ENCODE measurements around the gene MTFR1L. TPM values are rescaled to one million over a fixed set of nuclear protein-coding genes. Genes with fewer than 3 reads are reported as not detected.

Gene MTFR1L
- total and polyA plus RNA-seq, 9 of the 15 experiments (the other 6 are each of a cell fraction or from before 2014, with no cell fraction given) = 41.4 to 98.5 (median 53.7) TPM

DNA sequence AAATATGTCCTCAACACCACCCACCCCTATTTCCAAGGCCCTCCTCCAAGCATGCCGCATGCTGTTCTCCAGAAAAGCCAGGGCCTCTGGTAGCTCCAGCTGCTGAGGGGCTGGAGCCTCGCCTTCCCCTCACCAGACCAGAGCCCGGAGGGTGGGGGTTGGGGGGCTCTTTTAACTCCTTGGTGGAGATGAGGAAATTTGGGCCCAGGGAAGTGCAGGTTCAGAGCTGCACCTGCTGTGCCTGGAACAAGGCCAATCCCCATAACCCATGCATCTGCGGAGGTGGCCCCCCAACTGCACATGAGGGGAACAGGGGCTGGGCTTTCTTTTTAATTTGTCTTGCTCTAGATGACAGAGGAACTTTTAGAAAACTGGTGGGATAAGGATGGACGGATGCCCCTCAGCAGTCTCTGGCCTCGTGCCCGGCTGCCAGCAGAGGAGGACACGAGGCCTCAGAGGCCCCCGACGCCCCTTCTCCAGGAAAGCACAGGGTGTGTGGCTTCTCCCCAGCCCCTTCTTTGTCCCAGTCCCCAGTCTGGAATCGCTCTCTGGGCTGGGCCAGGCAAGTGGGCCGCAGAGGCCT, 20.3 kb upstream of the MTFR1L start:
- Histone ChIP-seq H2AFZ (ENCODE audit: low read depth, low read length) (peak overlapping the region; percentile 94), H3K27ac (ENCODE audit: extremely low read depth, low read depth, low read length) (0 out of 3 replicates have a peak overlapping the region, but pooled peaks have one; percentile 31), H3K79me2 (ENCODE audit: control insufficient read depth, insufficient read depth, low read length) (no peaks in the 10 kb centered on the region), H3K4me2 (ENCODE audit: insufficient read depth, low read length) (peak overlapping the region; percentile 78), H3K9me3 (replicated peaks; ENCODE audit: control insufficient read depth, insufficient read depth, low read depth, low read length) (no peaks in the 10 kb centered on the region), H4K20me1 (replicated peaks; ENCODE audit: control insufficient read depth, insufficient read depth, low read length) (no peaks in the 10 kb centered on the region), H3K4me1 (replicated peaks in 1 of 2; ENCODE audit: control insufficient read depth in 2 of 2, insufficient read depth in 2 of 2, low read length in 2 of 2) (peaks cover 15 to 20% of the 10 kb centered on the region in 2 experiments; a peak in 4 of 5 replicates), H3K9ac (ENCODE audit: insufficient read depth in 1 of 2, low read depth in 2 of 2, low read length in 2 of 2) (peak overlapping the region; percentile 47 to 90; a peak in 3 of 4 replicates), H3K4me3 (peak overlapping the region; percentile 39), H3K9me1 (ENCODE audit: control insufficient read depth, insufficient read depth, low read length) (no peaks in the 10 kb centered on the region), H3K36me3 (ENCODE audit: control insufficient read depth, insufficient read depth, low read length) (no peaks in the 10 kb centered on the region), H3K27me3 (ENCODE audit: control insufficient read depth in 2 of 2, insufficient read depth in 2 of 2, low read length in 2 of 2) (peaks cover 12 to 24% of the 10 kb centered on the region in 2 experiments)
- in situ Hi-C loops (cut with MboI) (loop anchor here (5.0 kb wide), 1 partner anchor 187 kb away; no protein-coding TSS in a partner anchor), intact Hi-C loops (cut with micrococcal nuclease) (loop anchor here (5.0 to 10.0 kb wide), 3 partner anchors 55 to 257 kb away; partner anchors contain the start of gene LDLRAP1)
- DNase-seq (ENCODE audit: extremely low read depth in 1 of 4, low spot score in 3 of 4) = no peak
- CTCF ChIA-PET (ENCODE audit: low intra/inter-chr PET ratio) = interaction anchor here (0.5 to 0.9 kb wide), 2 partner anchors 24 to 102 kb away, joined by 3 read pairs; no protein-coding TSS in a partner anchor
- no peak for FAIRE-seq
- no peak for ATAC-seq
- no TSS peak for BruUV-seq (replicated peaks)
- WGBS (ENCODE audit: insufficient coverage, low coverage, missing lambda C conversion rate) = 53% methylated on average over 12 of the region's 12 CpGs
- POLR2A ChIA-PET = interaction anchor here (0.5 to 1.0 kb wide), 6 partner anchors 11 to 1359 kb away, joined by 3 to 6 read pairs (median 3); no protein-coding TSS in a partner anchor
- no peak for TF ChIP-seq NFRKB (IDR thresholded peaks at IDR 0.05; ENCODE audit: low read depth)
- TF ChIP-seq NUFIP1 (IDR thresholded peaks at IDR 0.05; ENCODE audit: partially characterized antibody) = no peak
- no peak for TF ChIP-seq ZNF23 (CRISPR knock-in tag; IDR thresholded peaks at IDR 0.05)
- no peak for TF ChIP-seq CTCF (IDR thresholded peaks at IDR 0.05 in 2 of 3, conservative IDR thresholded peaks at IDR 0.05 in 1 of 3; ENCODE audit: insufficient read depth in 2 of 3, low read depth in 1 of 3, low read length in 3 of 3)
- TF ChIP-seq DEAF1 (CRISPR knock-in tag; IDR thresholded peaks at IDR 0.05) = no peak
- no peak for TF ChIP-seq ZNF785 (CRISPR knock-in tag; IDR thresholded peaks at IDR 0.05)
- TF ChIP-seq LEF1 (IDR thresholded peaks at IDR 0.05) = no peak
- TF ChIP-seq RBFOX2 (IDR thresholded peaks at IDR 0.05; ENCODE audit: low read depth, low read length) = no peak; the same call in 1 of the 2 replicates
- TF ChIP-seq, protein P1, sequence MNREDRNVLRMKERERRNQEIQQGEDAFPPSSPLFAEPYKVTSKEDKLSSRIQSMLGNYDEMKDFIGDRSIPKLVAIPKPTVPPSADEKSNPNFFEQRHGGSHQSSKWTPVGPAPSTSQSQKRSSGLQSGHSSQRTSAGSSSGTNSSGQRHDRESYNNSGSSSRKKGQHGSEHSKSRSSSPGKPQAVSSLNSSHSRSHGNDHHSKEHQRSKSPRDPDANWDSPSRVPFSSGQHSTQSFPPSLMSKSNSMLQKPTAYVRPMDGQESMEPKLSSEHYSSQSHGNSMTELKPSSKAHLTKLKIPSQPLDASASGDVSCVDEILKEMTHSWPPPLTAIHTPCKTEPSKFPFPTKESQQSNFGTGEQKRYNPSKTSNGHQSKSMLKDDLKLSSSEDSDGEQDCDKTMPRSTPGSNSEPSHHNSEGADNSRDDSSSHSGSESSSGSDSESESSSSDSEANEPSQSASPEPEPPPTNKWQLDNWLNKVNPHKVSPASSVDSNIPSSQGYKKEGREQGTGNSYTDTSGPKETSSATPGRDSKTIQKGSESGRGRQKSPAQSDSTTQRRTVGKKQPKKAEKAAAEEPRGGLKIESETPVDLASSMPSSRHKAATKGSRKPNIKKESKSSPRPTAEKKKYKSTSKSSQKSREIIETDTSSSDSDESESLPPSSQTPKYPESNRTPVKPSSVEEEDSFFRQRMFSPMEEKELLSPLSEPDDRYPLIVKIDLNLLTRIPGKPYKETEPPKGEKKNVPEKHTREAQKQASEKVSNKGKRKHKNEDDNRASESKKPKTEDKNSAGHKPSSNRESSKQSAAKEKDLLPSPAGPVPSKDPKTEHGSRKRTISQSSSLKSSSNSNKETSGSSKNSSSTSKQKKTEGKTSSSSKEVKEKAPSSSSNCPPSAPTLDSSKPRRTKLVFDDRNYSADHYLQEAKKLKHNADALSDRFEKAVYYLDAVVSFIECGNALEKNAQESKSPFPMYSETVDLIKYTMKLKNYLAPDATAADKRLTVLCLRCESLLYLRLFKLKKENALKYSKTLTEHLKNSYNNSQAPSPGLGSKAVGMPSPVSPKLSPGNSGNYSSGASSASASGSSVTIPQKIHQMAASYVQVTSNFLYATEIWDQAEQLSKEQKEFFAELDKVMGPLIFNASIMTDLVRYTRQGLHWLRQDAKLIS (CRISPR knock-in tag; IDR thresholded peaks at IDR 0.05) = no peak
- TF ChIP-seq PHTF2 (CRISPR knock-in tag; IDR thresholded peaks at IDR 0.05) = no peak
- no peak for TF ChIP-seq KAT2B (IDR thresholded peaks at IDR 0.05; ENCODE audit: low read depth, low read length)
- TF ChIP-seq IRF2 (CRISPR knock-in tag; IDR thresholded peaks at IDR 0.05) = no peak
- TF ChIP-seq WHSC1 (IDR thresholded peaks at IDR 0.05; ENCODE audit: low read length) = no peak
- TF ChIP-seq TAL1 (IDR thresholded peaks at IDR 0.05) = no peak
